Caki2 (cell line): Measurements from ENCODE around the gene ZNF672. TPM values are rescaled to one million over a fixed set of nuclear protein-coding genes. Genes with fewer than 3 reads are reported as not detected.

Experiments used
- DNase-seq: peaks from one replicate; pipeline ENCODE4 v3.0.0-alpha.2; 2015; ENCODE audit warnings: low read depth
- in situ Hi-C: cut with HindIII; loops from 2 replicates; pipeline ENCODE4 v1.10.0; 2016; ENCODE audit warnings: low sequenced_read_pairs, low pct_unique_long_range_greater_than_20kb, mixed read lengths
- total RNA-seq: library from RNA; depleted of rRNA; stranded (reverse); fragments of >200 nt; shearing (Covaris generic); gene quantifications from 2 replicates; pipeline ENCODE4 v1.2.3, GENCODE V29; 2014; ENCODE audit warnings: low replicate concordance; rRNA removed

Gene ZNF672
- total RNA-seq, 1 experiment from 2014 or later = 27.4 TPM

DNA sequence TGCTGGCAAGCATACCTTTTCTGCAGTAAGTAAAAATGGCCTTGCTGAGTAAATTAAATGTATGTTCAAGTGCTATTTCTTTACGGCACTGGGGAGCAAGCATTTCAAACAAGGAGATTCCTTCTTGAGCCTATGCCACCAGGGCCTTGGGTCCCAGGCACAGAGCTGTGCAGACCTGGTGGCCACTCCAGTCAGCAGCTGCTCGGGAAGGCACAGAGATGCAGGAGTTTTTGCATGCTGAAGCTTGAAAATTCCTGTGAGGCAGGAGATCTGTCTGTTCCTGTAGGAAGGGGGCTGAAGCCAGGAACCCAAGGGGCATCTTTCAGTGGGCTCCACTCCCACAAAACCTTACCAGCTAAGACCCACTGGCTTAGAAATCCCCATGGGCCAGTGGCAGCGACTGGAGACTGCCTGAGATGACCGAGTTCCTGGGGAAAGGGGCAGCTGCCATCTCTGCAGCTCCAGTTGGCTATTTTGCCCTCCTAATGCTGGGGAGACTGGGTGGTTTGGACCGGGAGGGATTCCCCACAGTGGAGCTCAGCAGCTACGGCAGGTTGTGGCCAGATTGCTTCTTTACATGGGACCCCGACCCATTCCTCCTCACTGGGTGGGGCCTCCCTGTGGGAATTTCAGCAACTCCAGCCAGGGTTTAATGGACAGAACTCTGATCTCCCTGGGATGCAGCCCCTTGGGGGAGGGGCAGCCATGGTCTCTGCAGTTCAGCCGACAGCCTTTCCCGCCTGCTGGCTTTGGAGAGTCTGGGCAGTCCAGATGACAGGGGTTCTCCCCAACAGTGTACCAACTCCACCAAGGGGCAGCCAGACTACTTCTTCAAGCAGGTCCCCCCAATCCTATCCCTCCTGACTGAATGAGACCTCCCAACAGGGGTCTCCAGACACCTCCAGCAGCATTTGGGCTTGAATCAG lies 59.7 kb downstream of the ZNF672 start:
- no peak for DNase-seq
- in situ Hi-C loops = no loop called here

Other genes with a start within 250 kb of the ZNF672 start
- not detected in 2 replicates for gene OR2T10, start 240.5 kb upstream of the ZNF672 start, total RNA-seq
- gene OR2T11, start 203.1 kb upstream of the ZNF672 start, total RNA-seq = not detected in 2 replicates
- gene OR2T35, start 192.9 kb upstream of the ZNF672 start, total RNA-seq = not detected in 2 replicates
- not detected in 2 replicates for gene OR2T27, start 182.7 kb upstream of the ZNF672 start, total RNA-seq
- gene OR14I1, start 135.5 kb upstream of the ZNF672 start, total RNA-seq = not detected in 2 replicates
- gene LYPD8, start 82.5 kb upstream of the ZNF672 start, total RNA-seq = not detected in 2 replicates
- gene SH3BP5L, start 12.3 kb upstream of the ZNF672 start, total RNA-seq = 28.4 and 30.8 TPM in 2 replicates
- 8.1 and 8.2 TPM in 2 replicates for gene ZNF692, start 20.9 kb downstream of the ZNF672 start, total RNA-seq
- gene PGBD2, start 68.0 kb downstream of the ZNF672 start, total RNA-seq = 5.8 and 10.4 TPM in 2 replicates